Smooth muscle cell (in vitro differentiated cells): ENCODE data around the gene TSFM. TPM values are rescaled to one million over a fixed set of nuclear protein-coding genes. Genes with fewer than 3 reads are reported as not detected.

Experiments
- DNase-seq: peaks from one replicate; lab custom pipeline; 2025; ENCODE audit not compliant: unreplicated experiment; lab: John Stamatoyannopoulos, UW
- H2AFZ ChIP-seq: fragments of 200-600 bp; sonication (generic); 2 replicates; pipeline ENCODE4 v1.6.0; 2016; ENCODE audit warnings: antibody characterized with exemption, low read depth, mild to moderate bottlenecking
- H3F3A ChIP-seq: fragments of 200-600 bp; sonication (generic); 2 replicates; pipeline ENCODE4 v1.6.0; 2017; ENCODE audit warnings: antibody characterized with exemption, low read depth
- H3K27ac ChIP-seq: fragments of 200-600 bp; sonication (generic); 2 replicates; pipeline ENCODE4 v1.5.1; 2016; ENCODE audit warnings: low read depth, mild to moderate bottlenecking
- H3K27me3 ChIP-seq: fragments of 200-600 bp; sonication (generic); 2 replicates; pipeline ENCODE4 v1.6.1; 2016; ENCODE audit warnings: low read depth, mild to moderate bottlenecking
- H3K36me3 ChIP-seq: fragments of 200-600 bp; sonication (generic); 2 replicates; pipeline ENCODE4 v1.5.1; 2016; ENCODE audit warnings: low read depth
- H3K4me1 ChIP-seq: fragments of 200-600 bp; sonication (generic); 2 replicates; pipeline ENCODE4 v1.5.1; 2016; ENCODE audit warnings: low read depth
- H3K4me2 ChIP-seq: fragments of 200-600 bp; sonication (generic); 2 replicates; pipeline ENCODE4 v1.6.0; 2016; ENCODE audit warnings: mild to moderate bottlenecking
- H3K4me3 ChIP-seq: fragments of 200-600 bp; sonication (generic); 2 replicates; pipeline ENCODE4 v1.5.1; 2016; ENCODE audit warnings: mild to moderate bottlenecking
- H3K79me2 ChIP-seq: fragments of 200-600 bp; sonication (generic); 2 replicates; pipeline ENCODE4 v1.6.0; 2016; ENCODE audit warnings: low read depth, mild to moderate bottlenecking
- H3K9ac ChIP-seq: fragments of 200-600 bp; sonication (generic); 2 replicates; pipeline ENCODE4 v1.6.0; 2016; ENCODE audit warnings: low read depth
- H3K9me3 ChIP-seq: fragments of 200-600 bp; sonication (generic); replicated peaks from 2 replicates; pipeline ENCODE4 v1.5.1; 2016; ENCODE audit warnings: low read depth
- H4K20me1 ChIP-seq: fragments of 200-600 bp; sonication (generic); 2 replicates; pipeline ENCODE4 v1.6.0; 2016; ENCODE audit warnings: low read depth
- WGBS: methylation state at CpG from one replicate; pipeline ENCODE4 v1.1.7; 2016; ENCODE audit warnings: low lambda C conversion rate; 5-methylcytosine and 5-hydroxymethylcytosine counted together
- polyA plus RNA-seq: library from polyadenylated mRNA; unstranded; fragments of >200 nt; fragmentation: Nextera tagmentation; extraction: Ambion mirVana; gene quantifications from 2 replicates; pipeline ENCODE4 v1.2.1, GENCODE V29; 2016
- total RNA-seq: library from RNA; depleted of rRNA; stranded (reverse); fragments of >200 nt; gene quantifications from 2 replicates; pipeline ENCODE4 v1.2.3, GENCODE V29; 2014
- TF ChIP-seq, protein P1 (sequence below): fragments of 200-600 bp; sonication (generic); IDR thresholded peaks from 2 replicates; pipeline ENCODE4 v1.5.1; 2017; ENCODE audit warnings: borderline replicate concordance, mild to moderate bottlenecking, antibody characterized with exemption; ENCODE audit not compliant: insufficient read depth, poor library complexity, severe bottlenecking

Gene TSFM
- total and polyA plus RNA-seq, 2 experiments from 2014 or later, result 16.8 to 24.0 TPM

GRCh38 chr12:57751788-57752667 lies 30.6 kb upstream of the TSFM start, which contains the start of gene CDK4:
Gene CDK4, minus strand, starts transcription at chr12:57752310. Its CDS starts 593 bp downstream, at chr12:57751717.
- 2% methylated on average over 47 of the region's 58 CpGs for WGBS
- Histone ChIP-seq H3K9me3 (no peaks in the 10 kb centered on the region), H3F3A (peaks cover 10% of the 10 kb centered on the region), H3K4me3 (peak within 1 kb of the TSS; percentile 62), H3K9ac (peak within 1 kb of the TSS; percentile 93), H3K27me3 (peaks cover 27% of the 10 kb centered on the region), H3K4me1 (peaks cover 23% of the 10 kb centered on the region), H3K36me3 (no peaks in the 10 kb centered on the region), H3K79me2 (peaks cover 23% of the 10 kb centered on the region), H4K20me1 (no peaks in the 10 kb centered on the region), H3K27ac (peak within 1 kb of the TSS; percentile 91), H2AFZ (peak within 1 kb of the TSS; percentile 23), H3K4me2 (peak within 1 kb of the TSS; percentile 92)
- TF ChIP-seq, protein P1, sequence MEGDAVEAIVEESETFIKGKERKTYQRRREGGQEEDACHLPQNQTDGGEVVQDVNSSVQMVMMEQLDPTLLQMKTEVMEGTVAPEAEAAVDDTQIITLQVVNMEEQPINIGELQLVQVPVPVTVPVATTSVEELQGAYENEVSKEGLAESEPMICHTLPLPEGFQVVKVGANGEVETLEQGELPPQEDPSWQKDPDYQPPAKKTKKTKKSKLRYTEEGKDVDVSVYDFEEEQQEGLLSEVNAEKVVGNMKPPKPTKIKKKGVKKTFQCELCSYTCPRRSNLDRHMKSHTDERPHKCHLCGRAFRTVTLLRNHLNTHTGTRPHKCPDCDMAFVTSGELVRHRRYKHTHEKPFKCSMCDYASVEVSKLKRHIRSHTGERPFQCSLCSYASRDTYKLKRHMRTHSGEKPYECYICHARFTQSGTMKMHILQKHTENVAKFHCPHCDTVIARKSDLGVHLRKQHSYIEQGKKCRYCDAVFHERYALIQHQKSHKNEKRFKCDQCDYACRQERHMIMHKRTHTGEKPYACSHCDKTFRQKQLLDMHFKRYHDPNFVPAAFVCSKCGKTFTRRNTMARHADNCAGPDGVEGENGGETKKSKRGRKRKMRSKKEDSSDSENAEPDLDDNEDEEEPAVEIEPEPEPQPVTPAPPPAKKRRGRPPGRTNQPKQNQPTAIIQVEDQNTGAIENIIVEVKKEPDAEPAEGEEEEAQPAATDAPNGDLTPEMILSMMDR, result no peak
- DNase-seq, result peak; percentile 95

- Histone ChIP-seq H3K27me3 (peaks cover 31% of the 10 kb centered on the region), H3K36me3 (no peaks in the 10 kb centered on the region), H3K9ac (peak overlapping the region; percentile 12), H3K4me3 (peak overlapping the region; percentile 43), H3K79me2 (peaks cover 23% of the 10 kb centered on the region), H2AFZ (no peak overlapping the region), H3K9me3 (no peaks in the 10 kb centered on the region), H3K4me2 (peak overlapping the region; percentile 80), H3F3A (peaks cover 10% of the 10 kb centered on the region), H3K4me1 (peaks cover 23% of the 10 kb centered on the region), H4K20me1 (no peaks in the 10 kb centered on the region), H3K27ac (peak overlapping the region; percentile 35)
- TF ChIP-seq, protein P1, result no peak
- 11% methylated on average over 3 of the region's 5 CpGs for WGBS
- DNase-seq, result no peak
Observed at GRCh38 chr12:57752668-57753000, 30.0 kb upstream of the TSFM start.

- Histone ChIP-seq H3K4me2 (peak overlapping the region; percentile 94), H3K4me1 (peaks cover 23% of the 10 kb centered on the region), H3K9me3 (no peaks in the 10 kb centered on the region), H3K79me2 (peaks cover 23% of the 10 kb centered on the region), H2AFZ (no peak overlapping the region), H3K27me3 (peaks cover 35% of the 10 kb centered on the region), H3F3A (peaks cover 7% of the 10 kb centered on the region), H3K27ac (no peak overlapping the region), H3K9ac (no peak overlapping the region), H4K20me1 (no peaks in the 10 kb centered on the region), H3K36me3 (no peaks in the 10 kb centered on the region), H3K4me3 (peak overlapping the region; percentile 63)
- 12% methylated on average over 1 of the region's 1 CpG for WGBS
- TF ChIP-seq, protein P1, result no peak
- DNase-seq, result no peak
Observed at GRCh38 chr12:57753756-57754337, 28.7 kb upstream of the TSFM start.
